Endodermal cell (in vitro differentiated cells): Measurements from ENCODE around the gene COQ10B. TPM values are rescaled to one million over a fixed set of nuclear protein-coding genes. Genes with fewer than 3 reads are reported as not detected.
A peak's percentile ranks its signal among the peaks of the same experiment; 100 is the strongest.
"Not testable (repeated sequence)": the region's sequence is repeated elsewhere in the genome, so short reads cannot be mapped to it uniquely, and the experiment has no call there.

Source experiments
- DNase-seq: peaks from one replicate; pipeline ENCODE4 v3.0.0-alpha.2; 2017
- H3K27ac ChIP-seq: 2 replicates; pipeline ENCODE4 v1.5.1; 2013; ENCODE audit warnings: mild to moderate bottlenecking, low read depth, low read length, moderate library complexity
- H3K27me3 ChIP-seq: 2 replicates; pipeline ENCODE4 v1.6.1; 2013; ENCODE audit warnings: mild to moderate bottlenecking, low read length, moderate library complexity; ENCODE audit not compliant: insufficient read depth, control insufficient read depth, poor library complexity, severe bottlenecking
- H3K36me3 ChIP-seq: 2 replicates; pipeline ENCODE4 v1.7.0; 2013; ENCODE audit warnings: mild to moderate bottlenecking, low read length, moderate library complexity; ENCODE audit not compliant: control insufficient read depth, insufficient read depth
- H3K4me1 ChIP-seq: one replicate; pipeline ENCODE4 v1.7.0; 2013; ENCODE audit warnings: low read length; ENCODE audit not compliant: control insufficient read depth, insufficient read depth
- H3K4me3 ChIP-seq: 2 replicates; pipeline ENCODE4 v1.5.1; 2013; ENCODE audit warnings: mild to moderate bottlenecking, low read length, moderate library complexity
- H3K9ac ChIP-seq: 2 replicates; pipeline ENCODE4 v1.6.1; 2013; ENCODE audit warnings: mild to moderate bottlenecking, low read length, moderate library complexity; ENCODE audit not compliant: poor library complexity, severe bottlenecking; ENCODE audit errors: extremely low read depth
- H3K9me3 ChIP-seq: 2 replicates; pipeline ENCODE4 v1.6.1; 2013; ENCODE audit warnings: mild to moderate bottlenecking, low read length, moderate library complexity; ENCODE audit not compliant: control insufficient read depth
- H3K27ac Mint-ChIP-seq: 2 replicates; pipeline ENCODE4 v1.8.0; 2020; ENCODE audit warnings: mixed read lengths
- H3K27me3 Mint-ChIP-seq: 2 replicates; pipeline ENCODE4 v1.8.0; 2021; ENCODE audit warnings: mild to moderate bottlenecking, mixed read lengths; ENCODE audit not compliant: insufficient read depth
- H3K36me3 Mint-ChIP-seq: 2 replicates; pipeline ENCODE4 v1.8.0; 2020; ENCODE audit warnings: low read depth, mixed read lengths
- H3K4me1 Mint-ChIP-seq: 2 replicates; pipeline ENCODE4 v1.8.0; 2020; ENCODE audit warnings: mixed read lengths
- H3K4me3 Mint-ChIP-seq: 2 replicates; pipeline ENCODE4 v1.8.0; 2020; ENCODE audit warnings: mild to moderate bottlenecking, moderate library complexity, mixed read lengths
- H3K9me3 Mint-ChIP-seq: 2 replicates; pipeline ENCODE4 v1.8.0; 2020; ENCODE audit warnings: mild to moderate bottlenecking, mixed read lengths
- WGBS, 2 experiments: methylation state at CpG; one replicate each; pipeline versions ENCODE4 v1.1.5 to v1.1.7; 2013; ENCODE audit warnings: missing lambda C conversion rate in 2 of 2, mixed read lengths in 1 of 2; ENCODE audit not compliant: insufficient coverage in 1 of 2, insufficient read length in 1 of 2; 5-methylcytosine and 5-hydroxymethylcytosine counted together
- total RNA-seq, 2 donors: library from RNA; stranded (reverse); fragmentation: NEBNext Ultra II Directional in 1 of 2; extraction: Animal tissue kit (Norgen Biotek cat#: 25700) in 1 of 2; gene quantifications; 2 replicates in 1 of 2; 3 replicates in 1 of 2; pipeline ENCODE4 v1.2.1, GENCODE V29; 2021
- TF ChIP-seq, protein P1 (sequence below): fragments of 200-600 bp; sonication (generic); conservative IDR thresholded peaks from 2 replicates; pipeline ENCODE4 v1.5.0; 2021; ENCODE audit warnings: antibody characterized with exemption, mild to moderate bottlenecking

The COQ10B gene
- total RNA-seq, 2 donors from 2014 or later: 17.5 to 17.9 TPM

DNA sequence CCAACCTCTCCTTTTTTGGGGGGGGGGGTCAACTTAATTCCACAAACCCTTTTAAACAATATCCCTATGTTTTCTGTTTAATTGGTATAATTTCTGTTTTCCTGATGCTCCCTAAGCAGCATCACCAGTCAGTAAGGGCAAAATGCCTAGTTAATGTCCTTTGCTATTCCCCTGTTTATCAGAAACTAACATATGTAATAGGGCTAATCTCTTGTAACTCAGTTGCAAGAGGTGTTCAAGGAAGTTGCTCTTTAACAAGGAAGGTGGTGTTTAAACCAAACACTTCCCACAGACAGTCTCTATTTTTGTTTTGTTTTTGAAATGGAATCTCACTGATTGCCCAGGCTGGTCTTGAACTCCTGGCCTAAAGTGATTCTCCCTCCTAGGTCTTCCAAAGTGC, 6.5 kb upstream of the COQ10B start:
- no peaks in the 10 kb centered on the region for H3K27me3 Mint-ChIP-seq
- TF ChIP-seq, protein P1, sequence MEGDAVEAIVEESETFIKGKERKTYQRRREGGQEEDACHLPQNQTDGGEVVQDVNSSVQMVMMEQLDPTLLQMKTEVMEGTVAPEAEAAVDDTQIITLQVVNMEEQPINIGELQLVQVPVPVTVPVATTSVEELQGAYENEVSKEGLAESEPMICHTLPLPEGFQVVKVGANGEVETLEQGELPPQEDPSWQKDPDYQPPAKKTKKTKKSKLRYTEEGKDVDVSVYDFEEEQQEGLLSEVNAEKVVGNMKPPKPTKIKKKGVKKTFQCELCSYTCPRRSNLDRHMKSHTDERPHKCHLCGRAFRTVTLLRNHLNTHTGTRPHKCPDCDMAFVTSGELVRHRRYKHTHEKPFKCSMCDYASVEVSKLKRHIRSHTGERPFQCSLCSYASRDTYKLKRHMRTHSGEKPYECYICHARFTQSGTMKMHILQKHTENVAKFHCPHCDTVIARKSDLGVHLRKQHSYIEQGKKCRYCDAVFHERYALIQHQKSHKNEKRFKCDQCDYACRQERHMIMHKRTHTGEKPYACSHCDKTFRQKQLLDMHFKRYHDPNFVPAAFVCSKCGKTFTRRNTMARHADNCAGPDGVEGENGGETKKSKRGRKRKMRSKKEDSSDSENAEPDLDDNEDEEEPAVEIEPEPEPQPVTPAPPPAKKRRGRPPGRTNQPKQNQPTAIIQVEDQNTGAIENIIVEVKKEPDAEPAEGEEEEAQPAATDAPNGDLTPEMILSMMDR: no peak
- Histone ChIP-seq H3K36me3 (no peaks in the 10 kb centered on the region), H3K4me3 (no peak overlapping the region), H3K9me3 (no peaks in the 10 kb centered on the region), H3K4me1 (no peaks in the 10 kb centered on the region), H3K27ac (no peak overlapping the region), H3K9ac (no peak overlapping the region), H3K27me3 (no peaks in the 10 kb centered on the region)
- no peak for DNase-seq
- no peak overlapping the region for H3K27ac Mint-ChIP-seq
- no peaks in the 10 kb centered on the region for H3K36me3 Mint-ChIP-seq
- no peaks in the 10 kb centered on the region for H3K9me3 Mint-ChIP-seq
- no peak overlapping the region for H3K4me3 Mint-ChIP-seq
- peaks cover 12% of the 10 kb centered on the region for H3K4me1 Mint-ChIP-seq

DNA sequence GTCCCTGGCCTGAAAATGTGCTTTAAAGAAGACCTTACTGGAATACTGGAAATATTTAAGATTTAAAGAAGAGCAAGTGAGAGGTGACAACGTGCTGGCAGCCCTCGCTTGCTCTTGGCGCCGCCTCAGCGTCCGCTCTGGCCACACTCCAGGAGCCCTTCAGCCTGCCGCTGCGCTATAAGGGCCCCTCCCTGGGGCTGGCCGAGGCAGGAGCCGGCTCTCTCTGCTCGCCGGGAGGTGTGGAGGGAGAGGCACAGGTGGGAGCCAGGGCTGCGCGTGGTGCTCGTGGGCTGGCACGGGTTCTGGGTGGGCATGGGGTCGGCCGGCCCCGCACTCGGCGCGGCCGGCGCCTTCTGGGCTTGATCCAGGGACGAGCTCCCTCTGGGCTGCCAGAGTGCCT, 2.9 kb upstream of the COQ10B start:
- no peak overlapping the region for H3K4me3 ChIP-seq
- no peak overlapping the region for H3K4me3 Mint-ChIP-seq
- no peaks in the 10 kb centered on the region for H3K36me3 ChIP-seq
- no peak overlapping the region for H3K9ac ChIP-seq
- no peaks in the 10 kb centered on the region for H3K9me3 ChIP-seq
- H3K27me3 ChIP-seq: no peaks in the 10 kb centered on the region
- no peaks in the 10 kb centered on the region for H3K9me3 Mint-ChIP-seq
- H3K4me1 Mint-ChIP-seq: peaks cover 6% of the 10 kb centered on the region
- 80 to 94% methylated on average over 4 to 25 of the region's 25 CpGs for WGBS, 2 experiments
- H3K4me1 ChIP-seq: no peaks in the 10 kb centered on the region
- no peaks in the 10 kb centered on the region for H3K27me3 Mint-ChIP-seq
- H3K27ac ChIP-seq: no peak overlapping the region
- DNase-seq: no peak
- no peaks in the 10 kb centered on the region for H3K36me3 Mint-ChIP-seq
- no peak overlapping the region for H3K27ac Mint-ChIP-seq
- TF ChIP-seq, protein P1: no peak

DNA sequence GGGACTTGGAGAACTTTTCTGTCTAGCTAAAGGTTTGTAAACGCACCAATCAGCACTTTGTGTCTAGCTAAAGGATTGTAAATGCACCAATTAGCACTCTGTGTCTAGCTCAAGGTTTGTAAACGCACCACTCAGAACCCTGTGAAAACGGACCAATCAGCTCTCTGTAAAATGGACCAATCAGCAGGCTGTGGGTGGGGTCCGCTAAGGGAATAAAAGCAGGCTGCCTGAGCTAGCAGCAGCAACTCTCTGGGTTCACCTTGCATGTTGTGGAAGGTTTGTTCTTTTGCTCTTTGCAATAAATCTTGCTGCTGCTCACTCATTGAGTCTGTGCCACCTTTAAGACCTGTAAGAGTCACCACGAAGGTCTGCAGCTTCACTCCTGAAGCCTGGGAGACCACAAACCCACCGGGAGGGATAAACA, 2.4 kb upstream of the COQ10B start:
- not testable (repeated sequence) for H3K9me3 ChIP-seq, H3K4me1 ChIP-seq, DNase-seq, H3K27ac Mint-ChIP-seq, H3K36me3 ChIP-seq, H3K4me3 ChIP-seq, H3K27ac ChIP-seq, H3K4me3 Mint-ChIP-seq, H3K9ac ChIP-seq, H3K36me3 Mint-ChIP-seq, H3K9me3 Mint-ChIP-seq, H3K4me1 Mint-ChIP-seq, H3K27me3 Mint-ChIP-seq, H3K27me3 ChIP-seq
- 89 to 93% methylated on average over 5 to 6 of the region's 6 CpGs for WGBS, 2 experiments

DNA sequence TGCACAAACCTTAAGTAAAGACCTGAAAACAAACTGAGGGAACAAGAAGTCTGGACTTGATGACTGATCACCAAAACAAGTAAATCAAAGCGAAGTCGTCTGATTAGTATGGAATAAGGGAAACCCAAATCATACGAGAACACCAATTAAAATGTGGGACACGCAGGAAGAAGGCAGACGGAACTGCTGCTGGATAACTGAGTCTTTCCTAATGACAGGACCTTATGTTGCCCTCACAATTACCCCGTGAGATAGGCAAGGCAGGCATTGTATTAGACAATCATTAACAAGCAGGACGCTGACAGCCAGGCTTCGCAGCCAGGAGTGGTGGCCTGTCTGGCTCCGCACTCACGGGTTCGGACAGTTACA, 614 bp upstream of the COQ10B start:
- Mint-ChIP-seq H3K36me3 (peaks cover 4% of the 10 kb centered on the region), H3K4me1 (peaks cover 5% of the 10 kb centered on the region), H3K27me3 (no peaks in the 10 kb centered on the region), H3K9me3 (no peaks in the 10 kb centered on the region), H3K4me3 (peak overlapping the region; percentile 96), H3K27ac (peak overlapping the region; percentile 94)
- no peak for DNase-seq
- Histone ChIP-seq H3K27ac (peak overlapping the region; percentile 28), H3K4me3 (peak overlapping the region; percentile 99), H3K9me3 (no peaks in the 10 kb centered on the region), H3K4me1 (no peaks in the 10 kb centered on the region), H3K9ac (peak overlapping the region; percentile 6), H3K27me3 (no peaks in the 10 kb centered on the region), H3K36me3 (peaks cover 4% of the 10 kb centered on the region)
- TF ChIP-seq, protein P1: no peak
- 14 to 28% methylated on average over 8 to 11 of the region's 11 CpGs for WGBS, 2 experiments
